ENCODE measurements around the gene RNF13.

RNF13 gene

DNA sequence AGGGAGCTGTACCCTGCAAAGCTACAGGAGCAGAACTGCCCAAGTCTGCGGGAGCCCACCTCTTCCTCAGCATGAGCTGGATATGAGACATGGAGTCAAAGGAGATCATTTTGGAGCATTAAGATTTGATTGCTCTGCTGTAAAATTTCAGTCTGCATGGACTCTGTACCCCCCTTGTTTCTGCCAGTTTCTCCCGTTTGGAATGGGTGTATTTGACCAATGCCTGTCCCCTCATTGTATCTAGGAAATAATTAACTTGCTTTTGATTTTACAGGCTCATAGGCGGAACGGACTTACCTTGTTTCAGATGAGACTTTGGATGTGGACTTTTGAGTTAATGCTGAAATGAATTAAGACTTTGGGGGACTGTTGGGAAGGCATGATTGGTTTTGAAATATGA, 18.3 kb downstream of the RNF13 start:
- TF ChIP-seq ZBTB7A (IDR thresholded peaks at IDR 0.05; ENCODE audit: low read depth) (no peak), RAD21 (IDR thresholded peaks at IDR 0.05; ENCODE audit: low read depth) (no peak)
- TF ChIP-seq, protein P1, sequence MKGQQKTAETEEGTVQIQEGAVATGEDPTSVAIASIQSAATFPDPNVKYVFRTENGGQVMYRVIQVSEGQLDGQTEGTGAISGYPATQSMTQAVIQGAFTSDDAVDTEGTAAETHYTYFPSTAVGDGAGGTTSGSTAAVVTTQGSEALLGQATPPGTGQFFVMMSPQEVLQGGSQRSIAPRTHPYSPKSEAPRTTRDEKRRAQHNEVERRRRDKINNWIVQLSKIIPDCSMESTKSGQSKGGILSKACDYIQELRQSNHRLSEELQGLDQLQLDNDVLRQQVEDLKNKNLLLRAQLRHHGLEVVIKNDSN (IDR thresholded peaks at IDR 0.05): no peak

DNA sequence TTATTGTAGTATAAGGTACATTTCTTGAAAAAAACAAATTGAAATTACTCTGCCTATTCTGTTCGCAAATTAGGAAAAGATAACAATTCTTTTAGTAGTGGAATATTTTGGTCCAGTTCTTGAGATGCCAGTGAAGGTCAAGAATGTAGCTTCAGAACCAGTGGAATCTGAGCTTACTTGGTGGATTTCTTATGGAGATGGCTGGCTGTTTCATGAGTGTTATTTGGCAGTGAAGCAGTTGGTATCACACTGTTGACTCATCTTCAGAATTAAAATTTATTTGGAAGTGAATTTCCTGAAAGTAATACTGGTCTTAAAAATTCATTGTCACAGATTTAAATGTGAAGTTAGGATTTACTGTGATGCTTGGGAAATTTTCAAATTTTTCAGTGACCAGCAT, 19.1 kb downstream of the RNF13 start:
- TF ChIP-seq, protein P1 (IDR thresholded peaks at IDR 0.05): no peak
- no peak for TF ChIP-seq CREB1 (IDR thresholded peaks at IDR 0.05; ENCODE audit: low read depth)
- no peak for TF ChIP-seq YY1 (IDR thresholded peaks at IDR 0.05; ENCODE audit: low read depth)
- no peak for TF ChIP-seq EGR1 (IDR thresholded peaks at IDR 0.05)
- no peak for TF ChIP-seq ZBTB7A (IDR thresholded peaks at IDR 0.05; ENCODE audit: low read depth)
- TF ChIP-seq, protein P2, sequence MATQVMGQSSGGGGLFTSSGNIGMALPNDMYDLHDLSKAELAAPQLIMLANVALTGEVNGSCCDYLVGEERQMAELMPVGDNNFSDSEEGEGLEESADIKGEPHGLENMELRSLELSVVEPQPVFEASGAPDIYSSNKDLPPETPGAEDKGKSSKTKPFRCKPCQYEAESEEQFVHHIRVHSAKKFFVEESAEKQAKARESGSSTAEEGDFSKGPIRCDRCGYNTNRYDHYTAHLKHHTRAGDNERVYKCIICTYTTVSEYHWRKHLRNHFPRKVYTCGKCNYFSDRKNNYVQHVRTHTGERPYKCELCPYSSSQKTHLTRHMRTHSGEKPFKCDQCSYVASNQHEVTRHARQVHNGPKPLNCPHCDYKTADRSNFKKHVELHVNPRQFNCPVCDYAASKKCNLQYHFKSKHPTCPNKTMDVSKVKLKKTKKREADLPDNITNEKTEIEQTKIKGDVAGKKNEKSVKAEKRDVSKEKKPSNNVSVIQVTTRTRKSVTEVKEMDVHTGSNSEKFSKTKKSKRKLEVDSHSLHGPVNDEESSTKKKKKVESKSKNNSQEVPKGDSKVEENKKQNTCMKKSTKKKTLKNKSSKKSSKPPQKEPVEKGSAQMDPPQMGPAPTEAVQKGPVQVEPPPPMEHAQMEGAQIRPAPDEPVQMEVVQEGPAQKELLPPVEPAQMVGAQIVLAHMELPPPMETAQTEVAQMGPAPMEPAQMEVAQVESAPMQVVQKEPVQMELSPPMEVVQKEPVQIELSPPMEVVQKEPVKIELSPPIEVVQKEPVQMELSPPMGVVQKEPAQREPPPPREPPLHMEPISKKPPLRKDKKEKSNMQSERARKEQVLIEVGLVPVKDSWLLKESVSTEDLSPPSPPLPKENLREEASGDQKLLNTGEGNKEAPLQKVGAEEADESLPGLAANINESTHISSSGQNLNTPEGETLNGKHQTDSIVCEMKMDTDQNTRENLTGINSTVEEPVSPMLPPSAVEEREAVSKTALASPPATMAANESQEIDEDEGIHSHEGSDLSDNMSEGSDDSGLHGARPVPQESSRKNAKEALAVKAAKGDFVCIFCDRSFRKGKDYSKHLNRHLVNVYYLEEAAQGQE (IDR thresholded peaks at IDR 0.05; ENCODE audit: low read depth): no peak
- TF ChIP-seq, protein P3, sequence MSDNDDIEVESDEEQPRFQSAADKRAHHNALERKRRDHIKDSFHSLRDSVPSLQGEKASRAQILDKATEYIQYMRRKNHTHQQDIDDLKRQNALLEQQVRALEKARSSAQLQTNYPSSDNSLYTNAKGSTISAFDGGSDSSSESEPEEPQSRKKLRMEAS (IDR thresholded peaks at IDR 0.05): no peak
- no peak for TF ChIP-seq TAF1 (IDR thresholded peaks at IDR 0.05; ENCODE audit: low read depth)
- TF ChIP-seq FOXM1 (IDR thresholded peaks at IDR 0.05; ENCODE audit: borderline replicate concordance, low read depth): no peak
- no peak for TF ChIP-seq EP300 (IDR thresholded peaks at IDR 0.05; ENCODE audit: borderline replicate concordance)
- TF ChIP-seq RAD21 (IDR thresholded peaks at IDR 0.05; ENCODE audit: low read depth): no peak
- TF ChIP-seq NFIC (IDR thresholded peaks at IDR 0.05): no peak
- TF ChIP-seq TEAD4 (IDR thresholded peaks at IDR 0.05): no peak
- TF ChIP-seq CEBPB (IDR thresholded peaks at IDR 0.05): no peak
- no peak for TF ChIP-seq TCF12 (IDR thresholded peaks at IDR 0.05; ENCODE audit: low read depth)

DNA sequence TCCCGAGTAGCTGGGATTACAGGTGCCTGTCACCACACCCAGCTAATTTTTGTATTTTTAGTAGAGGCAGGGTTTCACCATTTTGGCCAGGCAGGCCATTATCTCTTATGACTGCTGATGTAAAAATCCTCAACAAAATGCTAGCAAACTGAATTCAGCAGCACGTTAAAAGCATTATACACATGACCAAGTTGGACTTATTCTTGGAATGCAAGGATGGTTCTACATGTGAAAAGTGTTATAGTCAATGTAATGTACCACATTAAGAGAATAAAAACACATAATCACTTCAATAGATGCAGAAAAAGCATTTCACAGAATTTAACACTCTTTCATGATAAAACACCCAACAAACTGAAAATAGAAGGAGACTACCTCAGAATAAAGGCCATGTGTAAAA, 20.2 kb downstream of the RNF13 start:
- TF ChIP-seq TAF1 (IDR thresholded peaks at IDR 0.05; ENCODE audit: low read depth) (no peak), CREB1 (IDR thresholded peaks at IDR 0.05; ENCODE audit: low read depth) (no peak), NFIC (IDR thresholded peaks at IDR 0.05) (no peak), EGR1 (IDR thresholded peaks at IDR 0.05) (no peak), TEAD4 (IDR thresholded peaks at IDR 0.05) (no peak), YY1 (IDR thresholded peaks at IDR 0.05; ENCODE audit: low read depth) (no peak), TCF12 (IDR thresholded peaks at IDR 0.05; ENCODE audit: low read depth) (no peak), RAD21 (IDR thresholded peaks at IDR 0.05; ENCODE audit: low read depth) (no peak), ZBTB7A (IDR thresholded peaks at IDR 0.05; ENCODE audit: low read depth) (no peak), EP300 (IDR thresholded peaks at IDR 0.05; ENCODE audit: borderline replicate concordance) (no peak), CEBPB (IDR thresholded peaks at IDR 0.05) (no peak), FOXM1 (IDR thresholded peaks at IDR 0.05; ENCODE audit: borderline replicate concordance, low read depth) (no peak)
- TF ChIP-seq, protein P2 (IDR thresholded peaks at IDR 0.05; ENCODE audit: low read depth): no peak
- TF ChIP-seq, protein P1 (IDR thresholded peaks at IDR 0.05): no peak
- TF ChIP-seq, protein P3 (IDR thresholded peaks at IDR 0.05): no peak

DNA sequence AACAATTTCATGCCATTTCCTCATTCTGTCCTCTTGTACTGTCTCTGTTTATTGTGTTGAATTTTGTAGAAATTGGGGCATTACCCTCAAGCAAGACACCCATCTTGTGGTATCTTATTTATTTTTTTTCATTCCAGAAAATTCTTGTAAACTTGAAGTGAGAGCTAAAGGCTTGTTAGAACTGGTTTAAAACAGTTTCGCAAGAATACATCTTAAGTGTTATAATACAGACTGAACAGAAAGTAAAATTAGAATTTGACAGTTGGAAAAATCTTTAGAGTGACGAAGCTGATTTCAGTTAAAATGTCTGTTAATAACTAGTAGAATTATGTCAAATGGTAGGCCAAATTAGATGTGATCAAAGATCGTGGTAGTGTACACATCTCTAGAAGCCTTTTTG, 26.9 kb downstream of the RNF13 start:
- no peak for TF ChIP-seq CEBPB (IDR thresholded peaks at IDR 0.05)
- TF ChIP-seq NFIC (IDR thresholded peaks at IDR 0.05): no peak
- no peak for TF ChIP-seq EGR1 (IDR thresholded peaks at IDR 0.05)
- TF ChIP-seq TEAD4 (IDR thresholded peaks at IDR 0.05): no peak
- no peak for TF ChIP-seq RAD21 (IDR thresholded peaks at IDR 0.05; ENCODE audit: low read depth)

DNA sequence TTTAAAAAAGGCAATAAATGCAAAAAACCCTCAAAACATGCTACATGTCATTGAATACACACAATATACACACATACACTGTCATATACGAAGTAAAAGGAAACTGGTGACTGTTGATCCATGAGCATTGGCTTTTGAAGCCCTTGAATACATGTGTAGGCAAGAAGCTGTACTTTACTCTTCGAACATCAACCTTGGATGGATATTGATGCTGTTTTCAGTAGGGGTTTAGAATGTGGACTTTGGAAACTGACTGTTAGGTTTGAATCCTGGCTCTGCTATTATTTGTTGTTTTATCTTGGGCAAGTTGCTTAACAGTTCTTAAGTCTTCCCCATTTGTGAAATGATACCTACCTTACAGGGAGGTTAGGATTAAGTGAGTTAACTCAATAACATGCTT, 30.5 kb downstream of the RNF13 start:
- TF ChIP-seq NFIC (IDR thresholded peaks at IDR 0.05): no peak
- TF ChIP-seq, protein P3 (IDR thresholded peaks at IDR 0.05): no peak
- TF ChIP-seq CREB1 (IDR thresholded peaks at IDR 0.05; ENCODE audit: low read depth): no peak
- TF ChIP-seq YY1 (IDR thresholded peaks at IDR 0.05; ENCODE audit: low read depth): no peak
- no peak for TF ChIP-seq TEAD4 (IDR thresholded peaks at IDR 0.05)
- no peak for TF ChIP-seq EP300 (IDR thresholded peaks at IDR 0.05; ENCODE audit: borderline replicate concordance)
- TF ChIP-seq EGR1 (IDR thresholded peaks at IDR 0.05): no peak
- no peak for TF ChIP-seq FOXM1 (IDR thresholded peaks at IDR 0.05; ENCODE audit: borderline replicate concordance, low read depth)
- TF ChIP-seq, protein P1 (IDR thresholded peaks at IDR 0.05): no peak
- TF ChIP-seq TCF12 (IDR thresholded peaks at IDR 0.05; ENCODE audit: low read depth): no peak
- no peak for TF ChIP-seq RAD21 (IDR thresholded peaks at IDR 0.05; ENCODE audit: low read depth)
